Heart left ventricle (tissue), 16 donors: ENCODE results near the gene APPL2. TPM values are rescaled to one million over a fixed set of nuclear protein-coding genes. Genes with fewer than 3 reads are reported as not detected.

ENCODE experiments used
- ATAC-seq, 4 donors: fragments of 200-7000 bp; cut with Tn5 transposase; one replicate each; pipeline ENCODE4 v1.9.1; 2020 to 2022; ENCODE audit warnings: moderate library complexity in 4 of 4, mild to moderate bottlenecking in 3 of 4, moderate number of reproducible peaks in 1 of 4
- DNase-seq, 5 donors: peaks; one replicate each; pipeline ENCODE4 v3.0.0-alpha.2; 2020
- H3K27ac ChIP-seq, 12 donors: fragments of 200-600 bp; sonication (generic) in 4 of 12; one replicate each; pipeline versions ENCODE4 v1.5.0 to v1.8.0; 2016 to 2022; ENCODE audit warnings: mild to moderate bottlenecking in 2 of 12
- H3K27me3 ChIP-seq, 9 donors: fragments of 200-600 bp; sonication (generic) in 2 of 9; one replicate each; pipeline versions ENCODE4 v1.5.1 to v1.8.0; 2016 to 2022; ENCODE audit warnings: mild to moderate bottlenecking in 3 of 9
- H3K36me3 ChIP-seq, 9 donors: fragments of 200-600 bp; sonication (generic) in 2 of 9; one replicate each; pipeline versions ENCODE4 v1.5.0 to v1.8.0; 2018 to 2022; ENCODE audit warnings: mild to moderate bottlenecking in 2 of 9
- H3K4me1 ChIP-seq, 12 donors: fragments of 200-600 bp; sonication (generic) in 4 of 12; one replicate each; pipeline versions ENCODE4 v1.5.0 to v1.8.0; 2016 to 2022; ENCODE audit warnings: mild to moderate bottlenecking in 3 of 12
- H3K4me3 ChIP-seq, 12 donors: fragments of 200-600 bp; sonication (generic) in 4 of 12; one replicate each; pipeline versions ENCODE4 v1.5.0 to v1.8.0; 2017 to 2022; ENCODE audit warnings: mild to moderate bottlenecking in 9 of 12, moderate library complexity in 4 of 12
- H3K9me3 ChIP-seq, 12 donors: fragments of 200-600 bp; sonication (generic) in 4 of 12; one replicate each; pipeline versions ENCODE4 v1.5.0 to v1.8.0; 2016 to 2022; ENCODE audit warnings: mild to moderate bottlenecking in 1 of 12
- CTCF ChIP-seq, 12 donors: fragments of 200-600 bp; sonication (generic) in 4 of 12; IDR thresholded peaks; one replicate each; pipeline versions ENCODE4 v1.5.0 to v1.8.0; 2018 to 2022; ENCODE audit warnings: antibody characterized with exemption in 12 of 12, mild to moderate bottlenecking in 5 of 12
- POLR2A ChIP-seq, 2 donors: fragments of 450-650 bp; IDR thresholded peaks; one replicate each; pipeline ENCODE4 v1.6.1; 2017; ENCODE audit warnings: antibody characterized with exemption in 2 of 2, mild to moderate bottlenecking in 2 of 2, moderate library complexity in 2 of 2
- WGBS, 4 donors: extraction: QIAGEN DNeasy Blood & Tissue Kit in 2 of 4; methylation state at CpG; one replicate each; pipeline versions ENCODE4 v1.1.5 to v1.1.7; 2013 to 2018; 5-methylcytosine and 5-hydroxymethylcytosine counted together
- intact Hi-C, 10 donors: fragments of 100-400 bp; cut with DNase I; formaldehyde crosslinking; loops; one replicate each; pipeline versions ENCODE4 v1.11.1 to v1.14.2; 2022
- polyA plus RNA-seq, 2 donors: library from polyadenylated mRNA; stranded (reverse); fragments of 200-250 nt; gene quantifications; one replicate each; pipeline ENCODE4 v1.2.3, GENCODE V29; 2013
- total RNA-seq, 9 donors: library from RNA; depleted of rRNA in 2 of 9; stranded (reverse); fragments of >200 nt in 2 of 9; fragmentation: NEBNext Ultra II Directional in 3 of 9; extraction: Animal tissue kit (Norgen Biotek cat#: 25700) in 3 of 9; gene quantifications; one replicate each; pipeline versions ENCODE4 v1.1.0 to v1.2.4, GENCODE V29; 2016 to 2023
- donor health status: ischemic (EF 13 %, LVEDD 7.1; RV severe dilation, severe dysfunction).
- donor health status: healthy with polysubstance abuse.
- donor health status: DM: no; HTN: yes; CAD: no.
- donor health status: DM: no; HTN: no; CAD: no.
- donor health status: ischemic (EF 25% LVEDD 6.9; RV normal size, moderate dysfunction).
- donor health status: ischemic (EF 25% LVEDD 5.7; RV mildly dilated, moderate dysfunction).
- donor health status: healthy.
- donor health status: DM: yes; HTN: yes; CAD: no.
- donor health status: ischemic (EF 35%, LVEDD 5.7; RV mildly dilated, moderate dysfunction).
- donor health status: nonischemic (EF 11% LVEDD 7.7; RV severe dilation, severe dysfunction).
- donor health status: DM: yes; HTN: yes; CAD: no.
- donor health status: PGD.
- donor health status: ischemic (EF 29% LVEDD 5.4; RV normal size, mild dysfunction).
- donor health status: nonischemic (EF 23%, LVEDD 6.1; RV moderate dilation, normal function).

Gene APPL2
- total and polyA plus RNA-seq, 11 donors, result 7.7 to 36.7 (median 16.0) TPM

GRCh38 chr12:105219261-105220028, 16.5 kb downstream of the APPL2 start:
- Histone ChIP-seq H3K4me1 (peaks cover 0 to 71% (median 57%) of the 10 kb centered on the region in 12 donors), H3K9me3 (no peaks in the 10 kb centered on the region), H3K27me3 (no peaks in the 10 kb centered on the region), H3K4me3 (no peak overlapping the region), H3K27ac (peak overlapping the region; percentile 23 to 68 (median 50)), H3K36me3 (peaks cover 0 to 76% (median 49%) of the 10 kb centered on the region in 9 donors)
- WGBS, 4 donors, result 34 to 53% (median 51%) methylated on average over 4 of the region's 4 CpGs
- ATAC-seq, result peak; percentile 12 to 41 (median 30)
- TF ChIP-seq POLR2A (IDR thresholded peaks at IDR 0.05) (no peak), CTCF (IDR thresholded peaks at IDR 0.05) (no peak)
- DNase-seq, result no peak
- intact Hi-C loops, result loop anchor here in 1 of 10 donors (2.0 kb wide), 1 partner anchor 13 kb away; no protein-coding TSS in a partner anchor

GRCh38 chr12:105218434-105218833, 17.5 kb downstream of the APPL2 start:
- intact Hi-C loops, result loop anchor here in 1 of 10 donors (2.0 kb wide), 1 partner anchor 14 kb away; no protein-coding TSS in a partner anchor
- DNase-seq, result peak in 4 of 5 donors; percentile 35 to 67 (median 44)
- H3K9me3 ChIP-seq, result no peaks in the 10 kb centered on the region
- H3K27ac ChIP-seq, result peak overlapping the region in 10 of 12 donors; percentile 23 to 68 (median 52)
- peak; percentile 66 to 83 (median 68) for ATAC-seq
- peaks cover 0 to 61% (median 47%) of the 10 kb centered on the region in 12 donors for H3K4me1 ChIP-seq
- no peak overlapping the region for H3K4me3 ChIP-seq
- peaks cover 0 to 79% (median 53%) of the 10 kb centered on the region in 9 donors for H3K36me3 ChIP-seq
- no peaks in the 10 kb centered on the region for H3K27me3 ChIP-seq
- TF ChIP-seq CTCF (IDR thresholded peaks at IDR 0.05), result peak in 1 of 12 donors; percentile 21
- no peak for TF ChIP-seq POLR2A (IDR thresholded peaks at IDR 0.05)
- 37 to 43% (median 39%) methylated on average over 7 of the region's 7 CpGs for WGBS, 4 donors

- 76 to 86% (median 78%) methylated on average over 9 of the region's 9 CpGs for WGBS, 4 donors
- TF ChIP-seq POLR2A (IDR thresholded peaks at IDR 0.05) (no peak), CTCF (IDR thresholded peaks at IDR 0.05) (no peak)
Measured at GRCh38 chr12:105214670-105215375, 21.2 kb downstream of the APPL2 start.

GRCh38 chr12:105214148-105214547, 21.8 kb downstream of the APPL2 start:
- DNase-seq (no peak), ATAC-seq (no peak)
- no peak overlapping the region for H3K4me3 ChIP-seq
- no peaks in the 10 kb centered on the region for H3K9me3 ChIP-seq
- 92 to 95% (median 94%) methylated on average over 6 of the region's 6 CpGs for WGBS, 4 donors
- no peak overlapping the region for H3K27ac ChIP-seq
- H3K36me3 ChIP-seq, result peaks cover 0 to 90% (median 77%) of the 10 kb centered on the region in 9 donors
- intact Hi-C loops, result no loop called here
- peaks cover 0 to 18% (median 13%) of the 10 kb centered on the region in 12 donors for H3K4me1 ChIP-seq
- H3K27me3 ChIP-seq, result no peaks in the 10 kb centered on the region
- TF ChIP-seq CTCF (IDR thresholded peaks at IDR 0.05) (no peak), POLR2A (IDR thresholded peaks at IDR 0.05) (no peak)

More at GRCh38 chr12:105214670-105215375, 21.2 kb downstream of the APPL2 start:
- H3K4me1 ChIP-seq, result peaks cover 0 to 25% (median 20%) of the 10 kb centered on the region in 12 donors
- ATAC-seq, result no peak
- H3K36me3 ChIP-seq, result peaks cover 0 to 88% (median 70%) of the 10 kb centered on the region in 9 donors
- intact Hi-C loops, result no loop called here
- H3K4me3 ChIP-seq, result no peak overlapping the region
- no peak for DNase-seq
- no peaks in the 10 kb centered on the region for H3K27me3 ChIP-seq
- H3K9me3 ChIP-seq, result no peaks in the 10 kb centered on the region
- H3K27ac ChIP-seq, result no peak overlapping the region
